Uterus (tissue), 2 donors: Measurements from ENCODE around the gene HOXD10.

Experiments
- POLR2A ChIP-seq, 2 donors: fragments of 450-650 bp; IDR thresholded peaks; one replicate each; pipeline ENCODE4 v1.6.1; 2016; ENCODE audit warnings: antibody characterized with exemption in 2 of 2, mild to moderate bottlenecking in 1 of 2, moderate library complexity in 1 of 2
- TF ChIP-seq, protein P1 (sequence below), 4 experiments: fragments of 200-600 bp in 2 of 4; fragments of 450-650 bp in 2 of 4; sonication (generic) in 2 of 4; IDR thresholded peaks; one replicate each; pipeline ENCODE4 v1.5.1; 2016 to 2019; ENCODE audit warnings: antibody characterized with exemption in 4 of 4, mild to moderate bottlenecking in 2 of 4, moderate library complexity in 1 of 4

DNA sequence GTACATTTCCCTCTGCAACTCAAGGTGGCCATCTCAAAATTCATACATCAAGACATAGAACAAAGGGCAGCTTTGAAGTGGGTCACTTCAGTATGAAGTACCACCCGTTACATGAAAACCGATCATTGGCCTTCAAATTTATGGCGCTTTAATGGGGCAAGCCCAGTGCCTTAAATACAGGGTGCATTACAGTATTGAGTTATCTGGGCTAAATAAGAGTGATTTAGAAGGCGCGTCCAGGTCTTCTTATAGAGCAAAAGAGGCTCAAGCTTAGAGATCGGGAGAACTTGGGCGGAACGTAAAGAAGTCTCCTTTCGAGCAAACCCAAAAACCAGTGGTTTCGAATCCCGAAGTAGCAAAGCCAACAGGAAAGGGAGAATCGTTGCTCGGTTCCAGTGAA lies 47.6 kb downstream of the HOXD10 start:
- TF ChIP-seq, protein P1, sequence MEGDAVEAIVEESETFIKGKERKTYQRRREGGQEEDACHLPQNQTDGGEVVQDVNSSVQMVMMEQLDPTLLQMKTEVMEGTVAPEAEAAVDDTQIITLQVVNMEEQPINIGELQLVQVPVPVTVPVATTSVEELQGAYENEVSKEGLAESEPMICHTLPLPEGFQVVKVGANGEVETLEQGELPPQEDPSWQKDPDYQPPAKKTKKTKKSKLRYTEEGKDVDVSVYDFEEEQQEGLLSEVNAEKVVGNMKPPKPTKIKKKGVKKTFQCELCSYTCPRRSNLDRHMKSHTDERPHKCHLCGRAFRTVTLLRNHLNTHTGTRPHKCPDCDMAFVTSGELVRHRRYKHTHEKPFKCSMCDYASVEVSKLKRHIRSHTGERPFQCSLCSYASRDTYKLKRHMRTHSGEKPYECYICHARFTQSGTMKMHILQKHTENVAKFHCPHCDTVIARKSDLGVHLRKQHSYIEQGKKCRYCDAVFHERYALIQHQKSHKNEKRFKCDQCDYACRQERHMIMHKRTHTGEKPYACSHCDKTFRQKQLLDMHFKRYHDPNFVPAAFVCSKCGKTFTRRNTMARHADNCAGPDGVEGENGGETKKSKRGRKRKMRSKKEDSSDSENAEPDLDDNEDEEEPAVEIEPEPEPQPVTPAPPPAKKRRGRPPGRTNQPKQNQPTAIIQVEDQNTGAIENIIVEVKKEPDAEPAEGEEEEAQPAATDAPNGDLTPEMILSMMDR (IDR thresholded peaks at IDR 0.05): no peak
- no peak for TF ChIP-seq POLR2A (IDR thresholded peaks at IDR 0.05)
